ENCODE measurements around the gene C1orf105.

The C1orf105 gene

GRCh38 chr1:172380441-172381244 is 39.8 kb upstream of the C1orf105 start:
- no peak for DNase-seq (ENCODE audit: low read depth)
- no peak for TF ChIP-seq CTCF (IDR thresholded peaks at IDR 0.05; ENCODE audit: control insufficient read depth, extremely low read depth, insufficient read depth)
- H3K4me3 ChIP-seq (ENCODE audit: low read depth, low read length): no peak overlapping the region

DNA sequence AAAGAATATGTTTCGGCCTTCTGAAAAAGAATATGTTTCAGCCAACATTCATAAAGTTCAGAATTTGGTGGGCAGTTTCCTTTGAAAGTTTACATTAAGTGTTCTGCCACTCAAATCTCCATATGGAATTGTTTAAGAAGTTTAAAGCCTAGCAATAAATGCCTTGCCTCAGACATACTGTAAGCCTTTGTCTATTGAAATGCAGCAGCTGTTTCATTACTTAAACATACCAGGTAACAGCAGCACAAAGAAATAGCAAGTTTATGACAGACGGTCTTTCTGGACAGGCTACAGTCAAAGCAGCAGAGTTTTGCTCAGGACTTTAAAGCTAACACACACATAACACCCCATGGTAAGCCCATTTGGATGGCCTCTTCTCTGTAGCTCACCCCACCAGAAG is 38.5 kb upstream of the C1orf105 start:
- no peak for DNase-seq (ENCODE audit: low read depth)
- no peak for TF ChIP-seq CTCF (IDR thresholded peaks at IDR 0.05; ENCODE audit: control insufficient read depth, extremely low read depth, insufficient read depth)
- no peak overlapping the region for H3K4me3 ChIP-seq (ENCODE audit: low read depth, low read length)

DNA sequence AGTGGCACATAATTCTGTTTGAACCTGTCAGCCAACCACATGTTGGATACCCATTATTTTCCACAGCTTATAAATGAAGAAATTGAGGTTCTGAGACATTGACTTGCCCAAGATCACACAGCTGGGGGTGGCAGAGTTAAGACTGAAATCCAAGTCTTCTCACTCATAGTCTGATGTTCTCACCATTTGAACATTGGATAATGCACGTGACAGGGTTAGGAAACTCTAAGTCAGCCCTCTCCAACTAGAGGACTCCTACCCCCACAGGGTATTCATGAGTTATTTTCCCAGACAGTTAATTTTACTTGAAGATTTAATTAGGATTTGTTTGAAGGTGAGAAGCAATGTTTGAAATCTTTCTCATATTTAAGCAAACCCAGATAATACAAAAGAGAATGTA is 38.1 kb upstream of the C1orf105 start:
- no peak overlapping the region for H3K4me3 ChIP-seq (ENCODE audit: low read depth, low read length)
- TF ChIP-seq CTCF (IDR thresholded peaks at IDR 0.05; ENCODE audit: control insufficient read depth, extremely low read depth, insufficient read depth): no peak
- no peak for DNase-seq (ENCODE audit: low read depth)

- DNase-seq (ENCODE audit: low read depth): no peak
- no peak for TF ChIP-seq CTCF (IDR thresholded peaks at IDR 0.05; ENCODE audit: control insufficient read depth, extremely low read depth, insufficient read depth)
- H3K4me3 ChIP-seq (ENCODE audit: low read depth, low read length): no peak overlapping the region
These were observed 37.5 kb upstream of the C1orf105 start for GRCh38 chr1:172382990-172383389.

DNA sequence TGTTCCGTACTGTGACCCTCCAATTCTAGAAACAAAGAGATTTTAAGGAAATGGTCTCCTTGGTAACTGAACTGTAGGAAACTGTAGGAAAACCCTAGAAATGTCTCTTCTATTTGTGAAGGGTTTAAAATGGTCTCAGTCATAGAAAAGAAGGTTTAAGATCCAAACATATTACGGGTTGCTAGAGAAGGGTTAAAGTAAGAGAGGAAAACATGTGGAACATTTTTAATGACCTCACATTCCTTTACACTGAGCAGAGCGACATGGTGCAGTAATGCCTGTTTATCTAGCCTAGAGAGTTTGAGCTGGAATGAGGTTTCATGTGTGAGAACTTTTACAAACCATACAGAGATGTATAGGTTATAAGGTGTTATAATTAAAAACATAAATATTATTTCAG is 36.9 kb upstream of the C1orf105 start:
- H3K4me3 ChIP-seq (ENCODE audit: low read depth, low read length): no peak overlapping the region
- DNase-seq (ENCODE audit: low read depth): no peak
- no peak for TF ChIP-seq CTCF (IDR thresholded peaks at IDR 0.05; ENCODE audit: control insufficient read depth, extremely low read depth, insufficient read depth)

GRCh38 chr1:172384656-172385055 is 35.8 kb upstream of the C1orf105 start:
- TF ChIP-seq CTCF (IDR thresholded peaks at IDR 0.05; ENCODE audit: control insufficient read depth, extremely low read depth, insufficient read depth): no peak
- no peak overlapping the region for H3K4me3 ChIP-seq (ENCODE audit: low read depth, low read length)
- no peak for DNase-seq (ENCODE audit: low read depth)

- no peak for DNase-seq (ENCODE audit: low read depth)
- H3K4me3 ChIP-seq (ENCODE audit: low read depth, low read length): no peak overlapping the region
- no peak for TF ChIP-seq CTCF (IDR thresholded peaks at IDR 0.05; ENCODE audit: control insufficient read depth, extremely low read depth, insufficient read depth)
These were observed 34.4 kb upstream of the C1orf105 start for GRCh38 chr1:172386046-172386445.

All from LNCaP clone FGC (cell line).